Mucosa of descending colon (tissue), 3 donors: Measurements from ENCODE around the gene THSD7A. TPM values are rescaled to one million over a fixed set of nuclear protein-coding genes. Genes with fewer than 3 reads are reported as not detected.
A peak's percentile ranks its signal among the peaks of the same experiment; 100 is the strongest.

Experiments used
- ATAC-seq: fragments of 200-7000 bp; cut with Tn5 transposase; one replicate; pipeline ENCODE4 v1.9.1; 2020; ENCODE audit warnings: mild to moderate bottlenecking, moderate library complexity
- DNase-seq, 3 donors: peaks; one replicate each; pipeline ENCODE4 v3.0.0-alpha.2; 2020
- H3K36me3 ChIP-seq: fragments of 200-600 bp; one replicate; pipeline ENCODE4 v1.8.0; 2021; ENCODE audit warnings: low read depth, mild to moderate bottlenecking
- H3K4me1 ChIP-seq: fragments of 200-600 bp; one replicate; pipeline ENCODE4 v1.8.0; 2021; ENCODE audit warnings: low read depth, mild to moderate bottlenecking
- H3K4me3 ChIP-seq: fragments of 200-600 bp; one replicate; pipeline ENCODE4 v1.8.0; 2021; ENCODE audit warnings: mild to moderate bottlenecking
- H3K9me3 ChIP-seq: fragments of 200-600 bp; one replicate; pipeline ENCODE4 v1.8.0; 2021; ENCODE audit warnings: mild to moderate bottlenecking
- intact Hi-C, 2 donors: fragments of 100-400 bp; cut with DNase I in 1 of 2; cut with micrococcal nuclease in 1 of 2; formaldehyde crosslinking; loops; one replicate each; pipeline versions ENCODE4 v1.11.0 to v1.11.1; 2022; cut with DNase I, micrococcal nuclease
- total RNA-seq, 3 donors: library from RNA; stranded (reverse); fragmentation: NEBNext Ultra II Directional in 2 of 3; extraction: Animal tissue kit (Norgen Biotek cat#: 25700) in 2 of 3; gene quantifications; one replicate each; pipeline versions ENCODE4 v1.2.1 to v1.2.4, GENCODE V29; 2021 to 2023
- TF ChIP-seq, protein P1 (sequence below): fragments of 200-600 bp; IDR thresholded peaks from one replicate; pipeline ENCODE4 v1.8.0; 2022; ENCODE audit warnings: antibody characterized with exemption, mild to moderate bottlenecking
- donor health status: DM: no; HTN: no; CAD: no; lungs with moderate emphysema.
- donor health status: DM: no; HTN: no; CAD: no.
- donor health status: DM: no; HTN: yes; CAD: no.

Gene THSD7A
- total RNA-seq, 3 donors from 2014 or later: 1.0 to 5.4 (median 3.4) TPM

DNA sequence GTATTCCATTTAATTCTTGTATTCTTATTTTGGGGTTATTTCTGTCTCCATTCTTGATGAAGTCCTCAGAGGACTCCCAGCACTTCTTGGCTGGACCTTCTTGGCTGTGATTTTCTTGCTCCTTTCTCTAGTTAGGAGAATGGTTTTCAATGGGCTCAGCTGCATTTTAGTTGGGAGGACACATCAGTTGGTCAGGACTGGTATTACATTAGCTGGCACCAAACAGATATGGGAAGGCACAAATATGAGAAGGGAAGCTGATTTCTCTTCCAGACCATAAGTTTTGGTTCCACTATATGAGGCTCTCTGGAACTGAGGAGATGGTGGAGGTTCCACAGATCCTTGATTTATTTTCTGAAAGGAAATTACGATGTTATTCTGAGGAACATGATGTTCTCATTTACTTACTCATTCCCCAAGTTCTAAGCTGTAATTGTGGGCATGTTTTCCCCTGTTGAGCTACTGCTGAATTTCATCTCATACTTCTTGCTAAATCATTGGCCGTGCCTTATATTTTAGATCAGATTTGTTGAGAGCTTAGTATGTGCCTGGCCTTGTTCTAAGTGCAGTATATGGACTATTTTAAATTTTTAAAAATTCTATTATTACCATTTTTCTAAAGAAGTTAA lies 261.0 kb downstream of the THSD7A start:
- H3K9me3 ChIP-seq: no peaks in the 10 kb centered on the region
- H3K4me1 ChIP-seq: no peaks in the 10 kb centered on the region
- DNase-seq (no peak), ATAC-seq (no peak)
- no peak overlapping the region for H3K4me3 ChIP-seq
- no peaks in the 10 kb centered on the region for H3K36me3 ChIP-seq
- intact Hi-C loops: no loop called here
- TF ChIP-seq, protein P1, sequence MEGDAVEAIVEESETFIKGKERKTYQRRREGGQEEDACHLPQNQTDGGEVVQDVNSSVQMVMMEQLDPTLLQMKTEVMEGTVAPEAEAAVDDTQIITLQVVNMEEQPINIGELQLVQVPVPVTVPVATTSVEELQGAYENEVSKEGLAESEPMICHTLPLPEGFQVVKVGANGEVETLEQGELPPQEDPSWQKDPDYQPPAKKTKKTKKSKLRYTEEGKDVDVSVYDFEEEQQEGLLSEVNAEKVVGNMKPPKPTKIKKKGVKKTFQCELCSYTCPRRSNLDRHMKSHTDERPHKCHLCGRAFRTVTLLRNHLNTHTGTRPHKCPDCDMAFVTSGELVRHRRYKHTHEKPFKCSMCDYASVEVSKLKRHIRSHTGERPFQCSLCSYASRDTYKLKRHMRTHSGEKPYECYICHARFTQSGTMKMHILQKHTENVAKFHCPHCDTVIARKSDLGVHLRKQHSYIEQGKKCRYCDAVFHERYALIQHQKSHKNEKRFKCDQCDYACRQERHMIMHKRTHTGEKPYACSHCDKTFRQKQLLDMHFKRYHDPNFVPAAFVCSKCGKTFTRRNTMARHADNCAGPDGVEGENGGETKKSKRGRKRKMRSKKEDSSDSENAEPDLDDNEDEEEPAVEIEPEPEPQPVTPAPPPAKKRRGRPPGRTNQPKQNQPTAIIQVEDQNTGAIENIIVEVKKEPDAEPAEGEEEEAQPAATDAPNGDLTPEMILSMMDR: no peak

DNA sequence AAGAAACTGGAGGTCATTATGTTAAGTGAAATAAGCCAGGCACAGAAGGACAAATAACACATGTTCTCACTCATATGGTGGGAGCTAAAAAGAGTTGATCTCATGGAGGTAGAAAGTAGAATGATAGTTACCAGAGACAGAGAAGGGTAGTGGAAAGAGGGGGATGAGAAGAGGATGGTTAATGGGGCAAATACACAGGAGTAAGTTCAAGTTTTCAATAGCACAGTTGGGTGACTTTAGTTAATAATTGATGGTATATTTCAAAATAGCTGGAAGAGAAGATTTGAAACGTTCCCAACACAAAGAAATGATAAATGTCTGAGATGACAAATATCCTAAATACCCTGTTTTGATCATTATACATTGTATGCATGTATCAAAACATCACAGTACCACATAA lies 261.8 kb downstream of the THSD7A start:
- H3K9me3 ChIP-seq: no peaks in the 10 kb centered on the region
- intact Hi-C loops: no loop called here
- H3K36me3 ChIP-seq: no peaks in the 10 kb centered on the region
- ATAC-seq (no peak), DNase-seq (no peak)
- TF ChIP-seq, protein P1: no peak
- H3K4me3 ChIP-seq: no peak overlapping the region
- no peaks in the 10 kb centered on the region for H3K4me1 ChIP-seq

DNA sequence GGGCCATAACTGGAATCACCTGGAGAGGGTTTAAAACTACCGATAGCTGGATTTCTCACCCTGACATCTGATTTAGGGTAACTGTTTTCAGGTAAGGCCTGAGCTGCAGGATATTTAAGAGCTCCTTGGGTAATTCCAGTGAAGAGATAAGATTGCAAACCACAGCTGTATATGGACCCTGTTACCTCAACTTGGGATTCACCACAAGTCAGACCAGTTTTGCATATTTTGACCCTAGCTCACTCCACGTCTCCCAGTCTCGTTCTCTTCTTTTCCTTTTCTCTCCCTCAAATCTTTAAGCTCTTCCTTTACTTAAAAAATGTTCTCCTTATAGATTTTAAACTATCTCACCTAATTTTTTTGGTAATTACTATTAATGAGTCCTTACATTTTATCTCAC lies 264.4 kb downstream of the THSD7A start:
- TF ChIP-seq, protein P1: no peak
- no peaks in the 10 kb centered on the region for H3K36me3 ChIP-seq
- no peaks in the 10 kb centered on the region for H3K9me3 ChIP-seq
- ATAC-seq: no peak
- DNase-seq: no peak
- no peak overlapping the region for H3K4me3 ChIP-seq
- no peaks in the 10 kb centered on the region for H3K4me1 ChIP-seq
- intact Hi-C loops: no loop called here

DNA sequence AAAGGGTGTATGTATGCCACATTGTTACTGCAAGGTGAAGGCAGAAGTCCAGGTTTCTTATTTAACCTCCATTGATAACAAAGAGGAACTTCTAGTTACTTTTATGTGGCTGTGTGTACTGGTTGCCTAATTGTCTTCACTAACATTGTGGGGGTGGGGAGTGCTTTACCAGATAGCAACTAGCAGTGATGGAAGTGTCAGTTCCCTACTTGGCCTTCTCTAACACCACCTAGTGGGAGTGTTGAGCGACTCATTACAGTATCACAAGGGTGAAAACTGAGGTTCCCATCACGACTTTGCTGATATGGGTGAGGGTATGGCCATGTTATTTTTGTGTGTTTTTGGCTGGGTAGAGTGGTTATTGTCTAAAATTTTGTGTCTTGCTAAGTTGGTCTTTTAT lies 274.4 kb downstream of the THSD7A start:
- peak in 1 of 3 donors; percentile 50 for DNase-seq
- no peaks in the 10 kb centered on the region for H3K4me1 ChIP-seq
- no peak overlapping the region for H3K4me3 ChIP-seq
- peak; percentile 73 for ATAC-seq
- TF ChIP-seq, protein P1: no peak
- intact Hi-C loops: no loop called here
- H3K36me3 ChIP-seq: no peaks in the 10 kb centered on the region
- no peaks in the 10 kb centered on the region for H3K9me3 ChIP-seq

DNA sequence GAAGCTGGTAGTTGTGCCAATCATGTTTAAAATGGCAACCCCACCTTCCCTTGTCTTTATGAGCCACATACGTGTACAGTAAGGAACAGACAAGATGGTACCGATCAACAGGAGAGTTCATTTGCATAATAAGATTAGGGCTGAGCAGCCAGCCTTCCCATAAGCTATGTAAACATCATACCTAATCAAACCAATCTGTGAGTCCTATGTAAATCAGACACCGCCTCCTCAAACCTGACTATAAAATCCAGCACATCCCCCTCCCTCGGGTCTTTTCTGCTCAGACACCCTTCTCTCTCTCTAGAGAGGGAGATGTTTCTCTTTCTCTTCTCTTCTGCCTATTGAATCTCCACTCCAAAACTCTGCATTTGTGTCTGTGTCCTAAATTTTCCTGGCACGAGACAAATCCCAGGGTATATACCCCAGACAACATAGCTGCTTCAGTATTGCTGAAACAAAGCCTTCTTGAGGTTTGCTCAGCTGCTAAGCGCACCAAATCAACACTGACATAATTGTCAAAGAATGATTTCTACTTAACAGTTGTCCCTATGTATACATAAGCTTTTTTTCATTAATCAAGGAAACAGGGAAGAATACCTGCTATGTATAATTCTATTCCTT lies 279.2 kb downstream of the THSD7A start:
- TF ChIP-seq, protein P1: no peak
- no peaks in the 10 kb centered on the region for H3K4me1 ChIP-seq
- intact Hi-C loops: no loop called here
- H3K36me3 ChIP-seq: no peaks in the 10 kb centered on the region
- ATAC-seq: no peak
- H3K4me3 ChIP-seq: no peak overlapping the region
- no peak for DNase-seq
- no peaks in the 10 kb centered on the region for H3K9me3 ChIP-seq
